Loucy (cell line): ENCODE data around the gene OR1K1.

ENCODE experiments used
- H2AFZ ChIP-seq: fragments of 200-600 bp; sonication (generic); 2 replicates; pipeline ENCODE4 v1.6.0; 2016; ENCODE audit warnings: antibody characterized with exemption, mild to moderate bottlenecking, low read length, moderate library complexity
- H3F3A ChIP-seq: fragments of 200-600 bp; 2 replicates; pipeline ENCODE4 v1.6.0; 2016; ENCODE audit warnings: antibody characterized with exemption, low read depth, mild to moderate bottlenecking
- H3K27me3 ChIP-seq: fragments of 200-600 bp; sonication (generic); 2 replicates; pipeline ENCODE4 v1.6.1; 2014; ENCODE audit warnings: low read length, mild to moderate bottlenecking; ENCODE audit not compliant: insufficient read depth, poor library complexity, severe bottlenecking
- H3K36me3 ChIP-seq: fragments of 200-600 bp; sonication (generic); 2 replicates; pipeline ENCODE4 v1.6.1; 2016; ENCODE audit warnings: low read length; ENCODE audit not compliant: insufficient read depth
- H3K4me1 ChIP-seq: fragments of 200-600 bp; sonication (generic); 2 replicates; pipeline ENCODE4 v1.5.1; 2014; ENCODE audit warnings: low read length, mild to moderate bottlenecking; ENCODE audit not compliant: insufficient read depth, poor library complexity, severe bottlenecking
- H3K4me2 ChIP-seq: fragments of 200-600 bp; sonication (generic); 2 replicates; pipeline ENCODE4 v1.6.0; 2014; ENCODE audit warnings: antibody characterized with exemption, low read length, low read depth, mild to moderate bottlenecking; ENCODE audit not compliant: poor library complexity, severe bottlenecking
- H3K4me3 ChIP-seq: fragments of 200-600 bp; sonication (generic); 2 replicates; pipeline ENCODE4 v1.5.1; 2014; ENCODE audit warnings: low read length, mild to moderate bottlenecking, mixed read lengths; ENCODE audit not compliant: poor library complexity, severe bottlenecking
- H3K79me2 ChIP-seq: fragments of 200-600 bp; sonication (generic); 2 replicates; pipeline ENCODE4 v1.6.1; 2014; ENCODE audit warnings: low read length; ENCODE audit not compliant: insufficient read depth
- H3K9ac ChIP-seq: fragments of 200-600 bp; sonication (generic); 2 replicates; pipeline ENCODE4 v1.6.0; 2014; ENCODE audit warnings: mild to moderate bottlenecking, low read depth, low read length, moderate library complexity; ENCODE audit not compliant: poor library complexity, severe bottlenecking
- H3K9me2 ChIP-seq: fragments of 200-600 bp; sonication (generic); replicated peaks from 2 replicates; pipeline ENCODE4 v1.6.1; 2016; ENCODE audit warnings: low read depth, low read length, mixed read lengths
- H3K9me3 ChIP-seq: fragments of 200-600 bp; sonication (generic); 2 replicates; pipeline ENCODE4 v1.6.1; 2014; ENCODE audit warnings: mild to moderate bottlenecking, antibody characterized with exemption, low read length, low read depth; ENCODE audit not compliant: insufficient read depth
- H4K20me1 ChIP-seq: fragments of 200-600 bp; sonication (generic); 2 replicates; pipeline ENCODE4 v1.6.0; 2014; ENCODE audit warnings: antibody characterized with exemption, low read length, mild to moderate bottlenecking; ENCODE audit not compliant: insufficient read depth, poor library complexity, severe bottlenecking
- EZH2phosphoT487 ChIP-seq: fragments of 200-600 bp; IDR thresholded peaks from 2 replicates; pipeline ENCODE4 v1.6.1; 2018; ENCODE audit warnings: antibody characterized with exemption, mild to moderate bottlenecking, moderate library complexity, borderline replicate concordance
- TF ChIP-seq, protein P1 (sequence below): fragments of 200-600 bp; sonication (generic); conservative IDR thresholded peaks from 2 replicates; pipeline ENCODE4 v1.5.1; 2014; ENCODE audit warnings: mild to moderate bottlenecking, antibody characterized with exemption, low read length

The OR1K1 gene

DNA sequence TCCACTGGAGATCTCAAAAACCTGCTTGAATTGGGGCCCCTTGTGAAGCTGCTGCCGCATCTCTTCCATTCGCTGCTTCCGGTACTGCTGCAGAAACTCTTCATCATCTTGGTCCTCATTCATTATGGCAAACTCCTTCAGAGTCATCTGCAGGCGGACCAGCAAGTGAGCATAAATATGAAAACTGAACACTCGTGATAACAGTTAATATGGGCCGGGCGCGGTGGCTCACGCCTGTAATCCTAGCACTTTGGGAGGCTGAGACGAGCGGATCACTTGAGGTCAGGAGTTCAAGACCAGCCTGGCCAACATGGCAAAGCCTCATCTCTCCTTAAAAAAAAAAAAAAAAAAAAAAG is 20.5 kb downstream of the OR1K1 start:
- H3K4me1 ChIP-seq, result peaks cover 57% of the 10 kb centered on the region
- H3K9me3 ChIP-seq, result no peaks in the 10 kb centered on the region
- peaks cover 18% of the 10 kb centered on the region; the same call in 1 of the 2 replicates for H3F3A ChIP-seq
- no peaks in the 10 kb centered on the region for H3K27me3 ChIP-seq
- no peaks in the 10 kb centered on the region for H3K9me2 ChIP-seq
- no peak overlapping the region for H2AFZ ChIP-seq
- H4K20me1 ChIP-seq, result peaks cover 43% of the 10 kb centered on the region
- peaks cover 38% of the 10 kb centered on the region for H3K36me3 ChIP-seq
- H3K79me2 ChIP-seq, result peaks cover 79% of the 10 kb centered on the region
- TF ChIP-seq, protein P1, sequence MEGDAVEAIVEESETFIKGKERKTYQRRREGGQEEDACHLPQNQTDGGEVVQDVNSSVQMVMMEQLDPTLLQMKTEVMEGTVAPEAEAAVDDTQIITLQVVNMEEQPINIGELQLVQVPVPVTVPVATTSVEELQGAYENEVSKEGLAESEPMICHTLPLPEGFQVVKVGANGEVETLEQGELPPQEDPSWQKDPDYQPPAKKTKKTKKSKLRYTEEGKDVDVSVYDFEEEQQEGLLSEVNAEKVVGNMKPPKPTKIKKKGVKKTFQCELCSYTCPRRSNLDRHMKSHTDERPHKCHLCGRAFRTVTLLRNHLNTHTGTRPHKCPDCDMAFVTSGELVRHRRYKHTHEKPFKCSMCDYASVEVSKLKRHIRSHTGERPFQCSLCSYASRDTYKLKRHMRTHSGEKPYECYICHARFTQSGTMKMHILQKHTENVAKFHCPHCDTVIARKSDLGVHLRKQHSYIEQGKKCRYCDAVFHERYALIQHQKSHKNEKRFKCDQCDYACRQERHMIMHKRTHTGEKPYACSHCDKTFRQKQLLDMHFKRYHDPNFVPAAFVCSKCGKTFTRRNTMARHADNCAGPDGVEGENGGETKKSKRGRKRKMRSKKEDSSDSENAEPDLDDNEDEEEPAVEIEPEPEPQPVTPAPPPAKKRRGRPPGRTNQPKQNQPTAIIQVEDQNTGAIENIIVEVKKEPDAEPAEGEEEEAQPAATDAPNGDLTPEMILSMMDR, result no peak
- TF ChIP-seq EZH2phosphoT487, result no peak
- H3K9ac ChIP-seq, result no peak overlapping the region
- no peak overlapping the region for H3K4me2 ChIP-seq
- H3K4me3 ChIP-seq, result no peak overlapping the region

DNA sequence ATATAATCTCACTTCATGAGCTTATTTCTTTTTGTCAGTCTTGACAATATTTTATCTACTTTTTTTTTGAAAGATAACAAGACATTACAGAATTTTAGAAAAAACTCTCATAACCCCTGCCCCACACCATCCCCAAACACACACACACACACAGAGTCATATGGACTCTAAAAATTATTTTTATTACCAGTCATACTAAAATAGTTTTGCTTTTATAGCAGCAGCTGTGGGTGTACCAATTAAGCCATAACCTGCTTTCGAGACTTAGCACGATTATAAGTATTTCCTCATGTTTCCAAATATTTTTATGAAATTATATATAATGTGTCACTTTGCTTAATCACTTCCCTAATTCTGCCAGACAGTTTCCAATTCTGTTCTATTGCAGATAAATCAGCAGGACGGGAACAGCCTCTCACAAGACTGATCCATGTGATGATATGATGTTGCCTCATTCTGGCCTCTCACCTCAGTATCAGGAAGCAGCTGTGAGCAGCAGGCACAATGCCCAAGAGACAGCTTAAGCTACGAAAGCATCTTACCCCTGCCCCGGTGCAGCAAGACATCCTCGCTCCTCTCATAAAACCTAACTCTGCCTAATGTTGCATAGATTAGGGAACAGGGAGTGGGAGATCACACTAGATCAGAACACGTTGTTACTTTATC is 21.5 kb downstream of the OR1K1 start:
- peak overlapping the region; percentile 33 for H3K9ac ChIP-seq
- peaks cover 51% of the 10 kb centered on the region for H4K20me1 ChIP-seq
- H3K79me2 ChIP-seq, result peaks cover 88% of the 10 kb centered on the region
- peaks cover 38% of the 10 kb centered on the region for H3K36me3 ChIP-seq
- H3F3A ChIP-seq, result peaks cover 17% of the 10 kb centered on the region; the same call in 1 of the 2 replicates
- peak overlapping the region; percentile 52 for H3K4me3 ChIP-seq
- H3K27me3 ChIP-seq, result no peaks in the 10 kb centered on the region
- TF ChIP-seq, protein P1, result no peak
- TF ChIP-seq EZH2phosphoT487, result no peak
- peak overlapping the region; percentile 71 for H3K4me2 ChIP-seq
- no peaks in the 10 kb centered on the region for H3K9me3 ChIP-seq
- peaks cover 58% of the 10 kb centered on the region for H3K4me1 ChIP-seq
- no peaks in the 10 kb centered on the region for H3K9me2 ChIP-seq
- H2AFZ ChIP-seq, result no peak overlapping the region

DNA sequence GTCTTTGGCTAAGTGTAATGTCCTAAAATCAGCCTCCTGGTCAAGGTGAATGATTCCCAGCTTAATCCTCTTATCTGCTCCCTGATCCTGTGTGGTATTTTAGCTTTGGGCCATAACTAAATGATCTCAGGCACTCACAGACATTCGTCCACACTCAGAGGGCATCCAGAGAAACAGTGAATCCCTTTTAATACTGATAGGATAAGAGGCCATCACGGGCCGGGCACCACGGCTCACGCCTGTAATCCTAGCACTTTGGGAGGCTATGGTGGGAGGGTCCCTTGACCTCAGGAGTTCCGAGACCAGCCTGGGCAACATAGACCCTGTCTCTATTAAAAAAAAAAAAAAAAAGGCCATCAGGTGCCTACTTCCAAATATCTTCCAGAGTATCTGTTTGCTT is 22.1 kb downstream of the OR1K1 start:
- no peaks in the 10 kb centered on the region for H3K9me3 ChIP-seq
- peaks cover 59% of the 10 kb centered on the region for H3K4me1 ChIP-seq
- H3K36me3 ChIP-seq, result peaks cover 38% of the 10 kb centered on the region
- H3K4me3 ChIP-seq, result peak overlapping the region; percentile 52
- peak overlapping the region; percentile 32 for H3K9ac ChIP-seq
- H3K9me2 ChIP-seq, result no peaks in the 10 kb centered on the region
- TF ChIP-seq, protein P1, result no peak
- no peak for TF ChIP-seq EZH2phosphoT487
- peaks cover 57% of the 10 kb centered on the region for H4K20me1 ChIP-seq
- peaks cover 89% of the 10 kb centered on the region for H3K79me2 ChIP-seq
- peak overlapping the region; percentile 71 for H3K4me2 ChIP-seq
- peaks cover 13% of the 10 kb centered on the region; the same call in 1 of the 2 replicates for H3F3A ChIP-seq
- H2AFZ ChIP-seq, result no peak overlapping the region
- no peaks in the 10 kb centered on the region for H3K27me3 ChIP-seq
